Fibroblast of peridontal ligament (primary cell): Measurements from ENCODE around the gene BCL2L11.
"Not testable (repeated sequence)": the region's sequence is repeated elsewhere in the genome, so short reads cannot be mapped to it uniquely, and the experiment has no call there.

ENCODE experiments used
- DNase-seq: peaks from one replicate; pipeline ENCODE4 v3.0.0-alpha.2; 2010; ENCODE audit errors: extremely low read depth

The BCL2L11 gene

GRCh38 chr2:111120253-111121027, at the start of gene BCL2L11:
BCL2L11 (plus strand) TSS chr2:111120914; CDS start chr2:111123746, 2,832 bp downstream.
- peak; percentile 79 for DNase-seq

- peak; percentile 55 for DNase-seq
Measured at GRCh38 chr2:111071600-111072171, 49.0 kb upstream of the BCL2L11 start.

- DNase-seq, result peak; percentile 84
Measured at GRCh38 chr2:111072220-111072871, 48.4 kb upstream of the BCL2L11 start.

GRCh38 chr2:111082659-111083058, 38.1 kb upstream of the BCL2L11 start:
- DNase-seq, result not testable (repeated sequence)

GRCh38 chr2:111091811-111092211, 28.9 kb upstream of the BCL2L11 start:
- DNase-seq, result no peak

GRCh38 chr2:111094691-111095090, 26.0 kb upstream of the BCL2L11 start:
- DNase-seq, result no peak

- no peak for DNase-seq
Measured at GRCh38 chr2:111095434-111095833, 25.3 kb upstream of the BCL2L11 start.

- DNase-seq, result no peak
Measured at GRCh38 chr2:111099402-111099801, 21.3 kb upstream of the BCL2L11 start.

GRCh38 chr2:111100087-111100764, 20.5 kb upstream of the BCL2L11 start:
- DNase-seq, result no peak

GRCh38 chr2:111100765-111101162, 19.9 kb upstream of the BCL2L11 start:
- no peak for DNase-seq

- DNase-seq, result no peak
Measured at GRCh38 chr2:111101592-111101991, 19.1 kb upstream of the BCL2L11 start.

GRCh38 chr2:111102216-111102615, 18.5 kb upstream of the BCL2L11 start:
- no peak for DNase-seq

GRCh38 chr2:111105926-111106325, 14.8 kb upstream of the BCL2L11 start:
- no peak for DNase-seq

GRCh38 chr2:111106706-111107105, 14.0 kb upstream of the BCL2L11 start:
- no peak for DNase-seq

- DNase-seq, result no peak
Measured at GRCh38 chr2:111108745-111109271, 11.9 kb upstream of the BCL2L11 start.

- no peak for DNase-seq
Measured at GRCh38 chr2:111111101-111111755, 9.5 kb upstream of the BCL2L11 start.

GRCh38 chr2:111113838-111114237, 6.9 kb upstream of the BCL2L11 start:
- DNase-seq, result no peak

GRCh38 chr2:111116011-111116746, 4.5 kb upstream of the BCL2L11 start:
- no peak for DNase-seq

- peak; percentile 62 for DNase-seq
Measured at GRCh38 chr2:111116843-111117597, 3.7 kb upstream of the BCL2L11 start.
